IMR-90 (cell line): ENCODE results near the gene RPL4. TPM values are rescaled to one million over a fixed set of nuclear protein-coding genes. Genes with fewer than 3 reads are reported as not detected.
"Not testable (repeated sequence)": the region's sequence is repeated elsewhere in the genome, so short reads cannot be mapped to it uniquely, and the experiment has no call there.

ENCODE experiments used
- ATAC-seq: fragments of 200-7000 bp; cut with Tn5 transposase; 2 replicates; pipeline ENCODE4 v1.9.1; 2020; ENCODE audit warnings: low read depth, mild to moderate bottlenecking, moderate library complexity
- BruUV-seq: library from RNA; stranded (reverse); fragments of 400-500 nt; replicated peaks from 2 replicates; lab custom pipeline; 2021; lab: Mats Ljungman, UMichigan
- CTCF ChIA-PET: fragments of 300-600 bp; formaldehyde crosslinking; extraction: SDS; loops from one replicate; lab custom pipeline; 2021; ENCODE audit warnings: antibody characterized with exemption; lab: Yijun Ruan, JAX
- POLR2A ChIA-PET: fragments of 300-600 bp; sonication (Branson Sonifier 250); formaldehyde crosslinking; loops from one replicate; lab custom pipeline; 2022; ENCODE audit warnings: antibody characterized with exemption; ENCODE audit not compliant: unreplicated experiment; lab: Charles Lee
- DNase-seq: peaks from one replicate; pipeline ENCODE4 v3.0.0; 2013
- H2AFZ ChIP-seq: replicated peaks from 2 replicates; pipeline ENCODE3; 2013; ENCODE audit warnings: low read length, mild to moderate bottlenecking; ENCODE audit not compliant: poor library complexity
- H2AK5ac ChIP-seq: 2 replicates; pipeline ENCODE4 v1.6.1; 2013; ENCODE audit warnings: low read depth, low read length, inconsistent platforms
- H2AK9ac ChIP-seq: replicated peaks from 2 replicates; pipeline ENCODE3; 2013; ENCODE audit warnings: mild to moderate bottlenecking, low read depth, low read length, moderate library complexity; ENCODE audit not compliant: poor library complexity
- H2BK120ac ChIP-seq: 2 replicates; pipeline ENCODE4 v1.6.1; 2013; ENCODE audit warnings: low read depth, low read length, inconsistent platforms
- H2BK15ac ChIP-seq: 3 replicates; pipeline ENCODE4 v1.6.1; 2013; ENCODE audit warnings: low read depth, low read length, inconsistent platforms
- H2BK20ac ChIP-seq: 2 replicates; pipeline ENCODE4 v1.6.1; 2013; ENCODE audit warnings: low read depth, mild to moderate bottlenecking, inconsistent platforms, low read length, moderate library complexity
- H2BK5ac ChIP-seq: 2 replicates; pipeline ENCODE4 v1.6.1; 2013; ENCODE audit warnings: mild to moderate bottlenecking, low read depth, low read length, inconsistent platforms; ENCODE audit not compliant: poor library complexity, severe bottlenecking
- H3K14ac ChIP-seq: replicated peaks from 2 replicates; pipeline ENCODE4 v1.6.1; 2013; ENCODE audit warnings: low read depth, low read length, inconsistent platforms
- H3K18ac ChIP-seq: 2 replicates; pipeline ENCODE4 v1.6.1; 2013; ENCODE audit warnings: low read depth, low read length, control low read depth
- H3K23ac ChIP-seq: 2 replicates; pipeline ENCODE4 v1.6.1; 2013; ENCODE audit warnings: low read depth, low read length, inconsistent platforms
- H3K27ac ChIP-seq: 2 replicates; pipeline ENCODE4 v1.5.1; 2013; ENCODE audit warnings: mild to moderate bottlenecking, control low read depth, low read length; ENCODE audit not compliant: insufficient read depth
- H3K27me3 ChIP-seq: 2 replicates; pipeline ENCODE4 v1.6.1; 2013; ENCODE audit warnings: low read length; ENCODE audit not compliant: control insufficient read depth, insufficient read depth
- H3K36me3 ChIP-seq: 2 replicates; pipeline ENCODE4 v1.6.1; 2013; ENCODE audit warnings: low read length, mixed read lengths; ENCODE audit not compliant: control insufficient read depth, insufficient read depth
- H3K4ac ChIP-seq: 2 replicates; pipeline ENCODE4 v1.6.1; 2013; ENCODE audit warnings: low read depth, low read length, inconsistent platforms
- H3K4me1 ChIP-seq: 2 replicates; pipeline ENCODE4 v1.6.1; 2013; ENCODE audit warnings: low read length, mixed read lengths; ENCODE audit not compliant: control insufficient read depth, insufficient read depth
- H3K4me2 ChIP-seq: 2 replicates; pipeline ENCODE4 v1.6.1; 2013; ENCODE audit warnings: low read depth, mild to moderate bottlenecking, control low read depth, low read length, moderate library complexity
- H3K4me3 ChIP-seq: 2 replicates; pipeline ENCODE4 v1.5.1; 2013; ENCODE audit warnings: low read depth, mild to moderate bottlenecking, control low read depth, low read length, moderate library complexity; ENCODE audit not compliant: insufficient read depth
- H3K56ac ChIP-seq: 2 replicates; pipeline ENCODE4 v1.6.1; 2013; ENCODE audit warnings: low read length, inconsistent platforms; ENCODE audit not compliant: insufficient read depth; ENCODE audit errors: extremely low read depth
- H3K79me1 ChIP-seq, 2 experiments: 2 replicates each; pipeline ENCODE4 v1.6.1; 2013; ENCODE audit warnings: low read length in 2 of 2, inconsistent platforms in 1 of 2, low read depth in 1 of 2
- H3K9ac ChIP-seq: 2 replicates; pipeline ENCODE4 v1.6.1; 2013; ENCODE audit warnings: low read depth, low read length, control low read depth
- H3K9me1 ChIP-seq: 2 replicates; pipeline ENCODE4 v1.6.1; 2013; ENCODE audit warnings: low read length, inconsistent platforms; ENCODE audit not compliant: insufficient read depth
- H3K9me3 ChIP-seq: 2 replicates; pipeline ENCODE4 v1.6.1; 2013; ENCODE audit warnings: low read length; ENCODE audit not compliant: control insufficient read depth, insufficient read depth
- H4K20me1 ChIP-seq: 2 replicates; pipeline ENCODE4 v1.6.1; 2013; ENCODE audit warnings: low read length, inconsistent platforms; ENCODE audit not compliant: insufficient read depth
- H4K5ac ChIP-seq: 2 replicates; pipeline ENCODE4 v1.6.1; 2013; ENCODE audit warnings: mild to moderate bottlenecking, low read depth, low read length, control low read depth
- H4K8ac ChIP-seq, 2 experiments: 2 replicates each; pipeline ENCODE4 v1.6.1; 2013; ENCODE audit warnings: low read depth in 2 of 2, low read length in 2 of 2, control low read depth in 1 of 2, inconsistent platforms in 1 of 2
- H4K91ac ChIP-seq: 2 replicates; pipeline ENCODE4 v1.6.1; 2013; ENCODE audit warnings: low read depth, low read length, inconsistent platforms; ENCODE audit not compliant: insufficient read depth
- WGBS, 2 experiments: methylation state at CpG; one replicate each; pipeline versions ENCODE4 v1.1.5 to v1.1.7; 2013; ENCODE audit warnings: missing lambda C conversion rate in 2 of 2; ENCODE audit not compliant: insufficient read length in 1 of 2; ENCODE audit errors: extremely low coverage in 2 of 2; 5-methylcytosine and 5-hydroxymethylcytosine counted together
- dilution Hi-C: fragments of 300-500 bp; cut with HindIII; formaldehyde crosslinking; loops from one replicate; pipeline ENCODE4 v1.14.3; 2018; ENCODE audit warnings: low sequenced_read_pairs; ENCODE audit not compliant: unreplicated experiment
- in situ Hi-C: fragments of 300-500 bp; cut with MboI; formaldehyde crosslinking; loops from 3 replicates; pipeline ENCODE4 v1.14.3; 2019; ENCODE audit warnings: low sequenced_read_pairs, inconsistent platforms, mixed read lengths
- intact Hi-C: fragments of 100-400 bp; cut with micrococcal nuclease; formaldehyde crosslinking; loops from 2 replicates; pipeline ENCODE4 v1.10.0; 2022
- polyA plus RNA-seq, 3 experiments: library from polyadenylated mRNA; depleted of rRNA; stranded (reverse); fragments of >200 nt; gene quantifications; 2 replicates each; pipeline ENCODE4 v1.2.3, GENCODE V29; 2012; ENCODE audit warnings: low replicate concordance in 1 of 3
- total RNA-seq: library from RNA; depleted of rRNA; stranded (reverse); fragments of >200 nt; gene quantifications from 2 replicates; pipeline ENCODE4 v1.2.3, GENCODE V29; 2012

Gene RPL4
- total and polyA plus RNA-seq, 2 of the 4 experiments (the other 2 are of a cell fraction) = 4,083 to 13,244 TPM

DNA sequence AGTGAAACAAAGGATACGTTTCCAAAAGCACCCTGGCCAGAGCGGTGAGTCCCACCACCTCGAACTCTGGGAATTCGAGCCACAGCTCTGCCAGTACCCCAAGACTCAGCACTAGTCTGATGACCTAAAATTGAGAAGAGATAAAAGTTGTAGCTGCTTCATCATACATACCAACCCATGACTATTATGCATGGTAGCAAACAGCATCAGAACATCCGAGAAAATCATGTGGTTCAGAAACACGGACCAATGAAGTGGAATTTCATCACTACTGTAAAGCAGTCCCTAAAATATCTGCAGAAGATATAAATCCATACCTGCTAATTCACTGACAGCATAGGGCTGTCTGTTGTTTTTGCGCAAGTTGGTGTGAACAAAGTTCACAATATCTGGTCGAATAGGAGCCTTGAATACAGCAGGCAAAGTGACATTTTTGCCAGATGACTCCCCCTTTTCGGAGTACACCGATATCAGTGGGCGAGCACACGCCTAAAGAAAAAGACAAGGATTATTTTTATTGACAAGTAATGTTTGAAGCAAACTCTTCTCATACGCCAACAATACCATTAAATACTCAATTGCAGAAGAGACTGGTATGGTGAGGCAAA lies 1.5 kb downstream of the RPL4 start:
- H4K5ac ChIP-seq, H2AK9ac ChIP-seq, H3K9me3 ChIP-seq, in situ Hi-C loops, H2BK20ac ChIP-seq, POLR2A ChIA-PET, dilution Hi-C loops, ATAC-seq, H2AK5ac ChIP-seq, H2AFZ ChIP-seq, H3K18ac ChIP-seq, H3K56ac ChIP-seq, BruUV-seq, H3K4ac ChIP-seq, CTCF ChIA-PET, H4K8ac ChIP-seq, H4K91ac ChIP-seq, H3K27ac ChIP-seq, H3K27me3 ChIP-seq, H2BK15ac ChIP-seq, H2BK120ac ChIP-seq, H3K4me1 ChIP-seq, H3K14ac ChIP-seq, H3K9me1 ChIP-seq: not testable (repeated sequence)
- peaks cover 10 to 29% of the 10 kb centered on the region in 2 experiments for H3K79me1 ChIP-seq
- H2BK5ac ChIP-seq = peak overlapping the region; percentile 97
- peak overlapping the region; percentile 94; the same call in 1 of the 2 replicates for H3K9ac ChIP-seq
- H3K23ac ChIP-seq = peak overlapping the region; percentile 100; the same call in 1 of the 2 replicates
- H4K20me1 ChIP-seq = peaks cover 56% of the 10 kb centered on the region
- H3K36me3 ChIP-seq = peaks cover 32% of the 10 kb centered on the region
- H3K4me3 ChIP-seq = peak overlapping the region; percentile 59
- peak; percentile 52 for DNase-seq
- no CpG with 5 or more reads among the region's 13 CpGs for WGBS, 2 experiments
- H3K4me2 ChIP-seq = peak overlapping the region; percentile 99
- intact Hi-C loops = loop anchor here (5.0 to 10.0 kb wide), 2 partner anchors 202 to 544 kb away; partner anchors contain the start of gene SMAD6
